Measurements from ENCODE around the gene DHX15. TPM values are rescaled to one million over a fixed set of nuclear protein-coding genes. Genes with fewer than 3 reads are reported as not detected.

The DHX15 gene
- total RNA-seq, 1 donor from 2014 or later: 77.4 TPM

GRCh38 chr4:24588216-24588954 lies 4.0 kb upstream of the DHX15 start:
- H3K27ac Mint-ChIP-seq (ENCODE audit: unreplicated experiment): no peak overlapping the region
- TF ChIP-seq CTCF (IDR thresholded peaks at IDR 0.05): no peak
- H3K4me1 Mint-ChIP-seq (ENCODE audit: low read depth): peaks cover 3% of the 10 kb centered on the region
- H3K9me3 Mint-ChIP-seq (ENCODE audit: low read depth): peaks cover 8% of the 10 kb centered on the region
- no peak for DNase-seq (ENCODE audit: low spot score)
- no peaks in the 10 kb centered on the region for H3K27me3 Mint-ChIP-seq (ENCODE audit: low read depth)
- H3K36me3 Mint-ChIP-seq (ENCODE audit: low read depth): no peaks in the 10 kb centered on the region
- H3K4me3 Mint-ChIP-seq (ENCODE audit: unreplicated experiment): no peak overlapping the region

- no peaks in the 10 kb centered on the region for H3K27me3 Mint-ChIP-seq (ENCODE audit: low read depth)
Observed at GRCh38 chr4:24583451-24584210, 723 bp downstream of the DHX15 start.

GRCh38 chr4:24582235-24582832 lies 2.0 kb downstream of the DHX15 start:
- no peak for DNase-seq (ENCODE audit: low spot score)
- no peak for TF ChIP-seq CTCF (IDR thresholded peaks at IDR 0.05)
- Mint-ChIP-seq H3K27me3 (ENCODE audit: low read depth) (no peaks in the 10 kb centered on the region), H3K27ac (ENCODE audit: unreplicated experiment) (peak overlapping the region; percentile 92), H3K4me3 (ENCODE audit: unreplicated experiment) (peak overlapping the region; percentile 90), H3K9me3 (ENCODE audit: low read depth) (no peaks in the 10 kb centered on the region), H3K36me3 (ENCODE audit: low read depth) (no peaks in the 10 kb centered on the region), H3K4me1 (ENCODE audit: low read depth) (peaks cover 48% of the 10 kb centered on the region)

More at GRCh38 chr4:24583451-24584210, 723 bp downstream of the DHX15 start:
- no peak for TF ChIP-seq CTCF (IDR thresholded peaks at IDR 0.05)
- Mint-ChIP-seq H3K4me1 (ENCODE audit: low read depth) (peaks cover 35% of the 10 kb centered on the region), H3K36me3 (ENCODE audit: low read depth) (no peaks in the 10 kb centered on the region), H3K27ac (ENCODE audit: unreplicated experiment) (peak overlapping the region; percentile 92), H3K4me3 (ENCODE audit: unreplicated experiment) (peak overlapping the region; percentile 90), H3K9me3 (ENCODE audit: low read depth) (no peaks in the 10 kb centered on the region)
- DNase-seq (ENCODE audit: low spot score): peak; percentile 86

- Mint-ChIP-seq H3K27me3 (ENCODE audit: low read depth) (no peaks in the 10 kb centered on the region), H3K27ac (ENCODE audit: unreplicated experiment) (no peak overlapping the region), H3K36me3 (ENCODE audit: low read depth) (peaks cover 22% of the 10 kb centered on the region), H3K4me1 (ENCODE audit: low read depth) (peaks cover 56% of the 10 kb centered on the region), H3K4me3 (ENCODE audit: unreplicated experiment) (no peak overlapping the region), H3K9me3 (ENCODE audit: low read depth) (no peaks in the 10 kb centered on the region)
- no peak for DNase-seq (ENCODE audit: low spot score)
- TF ChIP-seq CTCF (IDR thresholded peaks at IDR 0.05): no peak
Observed at GRCh38 chr4:24578364-24578763, 6.0 kb downstream of the DHX15 start.

GRCh38 chr4:24576276-24576675 lies 8.1 kb downstream of the DHX15 start:
- H3K27ac Mint-ChIP-seq (ENCODE audit: unreplicated experiment): no peak overlapping the region
- H3K4me3 Mint-ChIP-seq (ENCODE audit: unreplicated experiment): no peak overlapping the region
- H3K4me1 Mint-ChIP-seq (ENCODE audit: low read depth): peaks cover 38% of the 10 kb centered on the region
- no peak for TF ChIP-seq CTCF (IDR thresholded peaks at IDR 0.05)
- H3K9me3 Mint-ChIP-seq (ENCODE audit: low read depth): no peaks in the 10 kb centered on the region
- no peaks in the 10 kb centered on the region for H3K27me3 Mint-ChIP-seq (ENCODE audit: low read depth)
- no peak for DNase-seq (ENCODE audit: low spot score)
- H3K36me3 Mint-ChIP-seq (ENCODE audit: low read depth): peaks cover 25% of the 10 kb centered on the region

Measured in chondrocyte (in vitro differentiated cells).